NCI-H1436 treated with DMSO at 0.1 percent for 48 hours (cell line): ENCODE measurements around the gene TMEM132D.
"Not testable (repeated sequence)": the region's sequence is repeated elsewhere in the genome, so short reads cannot be mapped to it uniquely, and the experiment has no call there.

Experiments used
- DNase-seq: peaks from one replicate; lab custom pipeline; 2025; lab: John Stamatoyannopoulos, UW

The TMEM132D gene

GRCh38 chr12:129237881-129238280 lies 665.9 kb downstream of the TMEM132D start:
- no peak for DNase-seq

- no peak for DNase-seq
Observed at GRCh38 chr12:129234209-129234608, 669.6 kb downstream of the TMEM132D start.

GRCh38 chr12:129231491-129231890 lies 672.3 kb downstream of the TMEM132D start:
- no peak for DNase-seq

GRCh38 chr12:129230995-129231394 lies 672.8 kb downstream of the TMEM132D start:
- no peak for DNase-seq

DNA sequence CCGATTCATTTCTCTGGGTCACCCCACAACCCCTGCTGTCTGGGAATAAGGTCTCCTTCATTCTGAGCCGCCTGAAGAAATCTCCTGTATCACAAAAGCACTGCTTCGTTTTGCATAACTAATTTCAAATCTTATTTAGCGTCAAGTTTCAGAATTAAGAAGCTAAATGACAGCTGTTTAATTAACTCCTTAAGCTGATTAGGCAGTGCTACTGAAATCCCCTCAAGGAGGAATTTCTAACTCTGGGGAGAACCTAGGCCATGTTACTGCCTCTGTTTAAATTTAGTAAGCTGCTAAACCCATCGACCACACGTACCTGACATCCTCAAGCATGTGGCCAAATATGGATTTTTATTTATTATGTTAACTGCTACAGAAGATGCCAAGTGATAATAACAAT lies 677.0 kb downstream of the TMEM132D start:
- no peak for DNase-seq

DNA sequence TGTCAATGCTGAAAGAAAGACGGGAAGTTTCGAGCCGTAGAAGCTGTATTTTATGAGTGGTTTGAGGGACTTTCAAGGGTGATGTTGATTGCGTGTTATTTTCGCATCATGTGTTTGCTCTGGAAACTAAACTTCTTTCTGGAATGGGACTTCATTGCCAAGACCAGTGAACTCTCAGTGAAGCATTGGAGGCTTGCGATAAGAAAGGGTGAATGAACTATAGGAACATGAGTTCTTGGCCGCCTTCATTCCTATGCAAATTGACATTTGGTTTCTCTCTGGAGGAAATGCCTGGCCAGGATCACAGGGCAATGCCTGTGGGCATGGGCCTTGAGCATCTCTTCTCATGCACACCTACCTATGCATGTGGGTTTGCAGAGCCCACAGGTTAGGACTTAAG lies 677.8 kb downstream of the TMEM132D start:
- no peak for DNase-seq

DNA sequence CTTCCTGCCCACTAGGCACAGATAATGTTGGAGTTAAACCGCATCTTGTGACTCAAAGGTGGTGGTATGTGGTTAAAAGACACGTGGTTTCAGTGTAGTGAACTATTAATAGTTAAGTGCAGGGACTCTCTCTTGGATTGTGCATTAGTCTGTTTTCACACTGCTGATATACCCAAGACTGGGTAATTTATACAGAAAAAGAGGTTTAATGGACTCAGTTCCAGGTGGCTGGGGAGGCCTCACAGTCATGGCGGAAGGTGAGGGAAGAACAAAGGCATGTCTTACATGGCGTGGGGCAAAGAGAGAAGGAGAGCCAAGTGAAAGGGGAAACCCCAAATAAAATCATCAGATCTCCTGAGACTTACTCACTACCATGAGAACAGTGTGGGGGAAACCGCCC lies 688.3 kb downstream of the TMEM132D start:
- no peak for DNase-seq

DNA sequence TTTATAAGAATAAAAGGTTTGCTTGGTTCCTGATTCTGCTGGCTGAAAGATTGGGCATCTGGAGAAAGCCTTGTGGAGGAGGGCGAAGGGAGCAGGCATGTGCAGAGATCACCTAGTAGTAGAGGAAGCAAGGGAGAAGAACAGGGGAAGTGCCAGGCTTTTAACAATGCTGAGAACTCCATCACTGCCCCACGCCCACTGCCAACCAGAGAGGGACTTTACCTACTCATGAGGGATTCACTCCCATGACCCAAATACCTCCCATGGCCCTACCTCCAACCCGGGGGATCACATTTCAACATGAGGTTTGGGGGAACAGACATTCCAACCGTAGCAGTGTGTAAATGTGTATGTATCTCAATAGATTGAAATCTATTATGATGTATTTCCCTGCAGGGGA lies 690.3 kb downstream of the TMEM132D start:
- DNase-seq, result no peak

- DNase-seq, result no peak
Observed at GRCh38 chr12:129211862-129212630, 691.8 kb downstream of the TMEM132D start.

GRCh38 chr12:129208566-129208965 lies 695.3 kb downstream of the TMEM132D start:
- no peak for DNase-seq

- DNase-seq, result no peak
Observed at GRCh38 chr12:129207084-129207483, 696.7 kb downstream of the TMEM132D start.

GRCh38 chr12:129203456-129203855 lies 700.4 kb downstream of the TMEM132D start:
- no peak for DNase-seq

DNA sequence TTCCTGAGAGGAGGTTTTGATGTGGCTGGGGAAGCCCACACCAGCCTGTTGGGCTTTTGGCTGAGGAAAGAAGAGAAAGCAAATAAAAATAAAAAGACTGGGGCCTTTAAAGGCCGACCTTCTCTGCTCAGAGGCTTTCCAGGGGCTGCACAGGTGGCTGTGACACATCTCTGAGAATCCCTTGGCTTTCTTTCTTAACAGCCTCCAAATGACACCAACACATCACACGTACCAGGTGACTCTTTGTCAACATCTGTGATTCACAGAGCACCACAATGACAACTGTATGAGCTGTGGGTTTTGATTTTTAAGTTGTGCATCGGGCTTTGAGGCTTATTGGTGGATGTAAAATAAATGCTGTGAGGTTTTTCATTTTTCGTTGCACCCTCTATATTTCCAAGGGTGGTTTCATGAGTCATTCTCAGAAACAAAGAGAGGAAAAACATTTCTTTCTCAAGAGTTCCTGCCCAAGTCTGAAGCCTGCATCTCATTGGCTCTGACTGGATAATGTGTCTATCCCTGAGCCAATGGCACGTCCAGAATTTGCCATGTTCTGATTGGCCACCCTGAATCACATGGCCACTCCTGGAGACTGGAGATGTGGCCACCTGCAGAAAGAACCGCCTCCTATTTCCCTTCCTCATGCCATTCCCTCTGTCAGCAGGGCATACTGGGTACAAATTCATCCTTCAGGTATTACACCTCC lies 701.6 kb downstream of the TMEM132D start:
- DNase-seq, result no peak

- DNase-seq, result no peak
Observed at GRCh38 chr12:129201029-129201428, 702.8 kb downstream of the TMEM132D start.

DNA sequence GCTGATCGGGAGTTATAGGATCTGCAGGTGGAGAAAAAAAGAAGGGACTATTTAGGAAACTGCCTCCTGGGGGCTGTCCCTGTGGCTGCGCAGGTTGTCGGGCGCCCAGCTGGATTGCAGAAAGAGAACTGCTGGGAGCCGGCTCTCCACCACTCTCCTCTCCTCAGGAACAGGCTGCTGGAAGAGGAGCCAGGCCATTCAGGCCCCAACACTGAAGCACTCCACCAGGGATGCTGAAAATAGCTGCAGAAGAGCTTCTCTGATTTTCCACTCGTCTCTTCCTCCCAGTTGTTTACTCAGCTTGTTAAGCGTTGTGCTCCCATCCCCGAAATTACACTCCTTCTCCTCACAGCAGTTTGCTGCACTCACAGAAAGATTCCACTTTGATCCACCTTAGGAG lies 703.2 kb downstream of the TMEM132D start:
- no peak for DNase-seq

DNA sequence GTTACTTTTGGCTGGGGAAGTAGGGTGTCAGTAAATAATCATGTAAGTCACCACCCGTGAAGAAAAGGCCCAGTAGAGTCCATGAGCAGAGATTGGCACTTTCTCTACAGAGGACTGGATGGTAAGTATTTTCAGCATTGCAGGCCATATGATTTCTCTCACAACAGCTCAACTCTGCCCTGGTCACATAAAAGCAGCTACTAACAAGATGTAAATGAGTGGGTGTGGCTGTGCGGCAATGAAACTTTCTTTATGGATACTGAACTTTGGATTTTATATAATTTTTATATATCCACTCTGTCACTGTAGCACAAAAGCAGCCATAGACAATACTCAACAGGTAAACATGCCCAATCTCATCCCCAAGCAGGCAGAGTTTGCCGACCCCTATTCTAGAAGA lies 706.9 kb downstream of the TMEM132D start:
- no peak for DNase-seq

- DNase-seq, result no peak
Observed at GRCh38 chr12:129195081-129195480, 708.7 kb downstream of the TMEM132D start.

- DNase-seq, result no peak
Observed at GRCh38 chr12:129193263-129193871, 710.5 kb downstream of the TMEM132D start.

GRCh38 chr12:129190827-129191226 lies 713.0 kb downstream of the TMEM132D start:
- no peak for DNase-seq

DNA sequence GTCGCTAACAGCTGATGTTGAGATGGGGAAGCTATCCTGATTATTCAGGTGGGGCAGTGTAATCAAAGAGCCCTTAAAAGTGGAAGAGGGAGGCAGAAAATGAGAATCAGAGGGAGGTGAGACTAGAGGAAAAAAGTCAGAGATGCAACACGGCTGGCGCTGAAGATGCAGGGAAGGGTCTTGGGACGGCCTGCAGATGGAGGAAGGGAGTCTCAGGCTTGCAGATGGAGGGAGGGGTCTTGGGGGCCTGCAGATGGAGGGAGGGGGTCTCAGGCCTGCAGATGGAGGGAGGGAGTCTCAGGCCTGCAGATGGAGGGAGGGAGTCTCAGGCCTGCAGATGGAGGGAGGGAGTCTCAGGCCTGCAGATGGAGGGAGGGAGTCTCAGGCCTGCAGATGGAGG lies 713.9 kb downstream of the TMEM132D start:
- not testable (repeated sequence) for DNase-seq

- DNase-seq, result no peak
Observed at GRCh38 chr12:129186952-129187351, 716.9 kb downstream of the TMEM132D start.

GRCh38 chr12:129185855-129186254 lies 718.0 kb downstream of the TMEM132D start:
- DNase-seq, result no peak
